NCI-H69 (cell line): Measurements from ENCODE around the gene PADI2.
A peak's percentile ranks its signal among the peaks of the same experiment; 100 is the strongest.

Experiments used
- DNase-seq: peaks from one replicate; lab custom pipeline; 2025; lab: John Stamatoyannopoulos, UW

PADI2 gene

GRCh38 chr1:17119076-17119772, at the start of gene PADI2:
PADI2 (minus strand) TSS chr1:17119451; CDS start chr1:17119371, 80 bp downstream.
- peak; percentile 55 for DNase-seq

GRCh38 chr1:17168091-17168876, 49.0 kb upstream of the PADI2 start:
- peak; percentile 91 for DNase-seq

- DNase-seq, result peak; percentile 65
Observed at GRCh38 chr1:17167786-17168090, 48.5 kb upstream of the PADI2 start.

GRCh38 chr1:17167041-17167785, 48.0 kb upstream of the PADI2 start:
- peak; percentile 67 for DNase-seq

GRCh38 chr1:17165823-17166222, 46.6 kb upstream of the PADI2 start:
- DNase-seq, result no peak

- no peak for DNase-seq
Observed at GRCh38 chr1:17163789-17164666, 44.8 kb upstream of the PADI2 start.

GRCh38 chr1:17163371-17163770, 44.1 kb upstream of the PADI2 start:
- DNase-seq, result no peak

- DNase-seq, result no peak
Observed at GRCh38 chr1:17162941-17163340, 43.7 kb upstream of the PADI2 start.

- no peak for DNase-seq
Observed at GRCh38 chr1:17161926-17162800, 42.9 kb upstream of the PADI2 start.

- no peak for DNase-seq
Observed at GRCh38 chr1:17161137-17161740, 42.0 kb upstream of the PADI2 start.

- DNase-seq, result no peak
Observed at GRCh38 chr1:17158961-17159360, 39.7 kb upstream of the PADI2 start.

- DNase-seq, result no peak
Observed at GRCh38 chr1:17156108-17156507, 36.9 kb upstream of the PADI2 start.

GRCh38 chr1:17155257-17155920, 36.1 kb upstream of the PADI2 start:
- DNase-seq, result no peak

GRCh38 chr1:17149771-17150170, 30.5 kb upstream of the PADI2 start:
- DNase-seq, result no peak

GRCh38 chr1:17148950-17149608, 29.8 kb upstream of the PADI2 start:
- no peak for DNase-seq

- DNase-seq, result no peak
Observed at GRCh38 chr1:17145648-17146047, 26.4 kb upstream of the PADI2 start.

- no peak for DNase-seq
Observed at GRCh38 chr1:17143760-17144159, 24.5 kb upstream of the PADI2 start.

GRCh38 chr1:17141441-17142197, 22.4 kb upstream of the PADI2 start:
- no peak for DNase-seq

- no peak for DNase-seq
Observed at GRCh38 chr1:17140279-17140678, 21.0 kb upstream of the PADI2 start.
